ENCODE data around the gene EPX. TPM values are rescaled to one million over a fixed set of nuclear protein-coding genes. Genes with fewer than 3 reads are reported as not detected.

The EPX gene
- total RNA-seq, 1 donor from 2014 or later, result not detected

GRCh38 chr17:58161566-58161965 lies 31.0 kb upstream of the EPX start:
- peaks cover 10% of the 10 kb centered on the region for H3K27me3 Mint-ChIP-seq (ENCODE audit: unreplicated experiment)
- H3K36me3 Mint-ChIP-seq (ENCODE audit: unreplicated experiment), result no peaks in the 10 kb centered on the region

GRCh38 chr17:58165981-58166380 lies 26.5 kb upstream of the EPX start:
- no peaks in the 10 kb centered on the region for H3K9me3 Mint-ChIP-seq (ENCODE audit: unreplicated experiment)
- no peak overlapping the region for H3K4me3 Mint-ChIP-seq (ENCODE audit: unreplicated experiment)
- TF ChIP-seq, protein P1, sequence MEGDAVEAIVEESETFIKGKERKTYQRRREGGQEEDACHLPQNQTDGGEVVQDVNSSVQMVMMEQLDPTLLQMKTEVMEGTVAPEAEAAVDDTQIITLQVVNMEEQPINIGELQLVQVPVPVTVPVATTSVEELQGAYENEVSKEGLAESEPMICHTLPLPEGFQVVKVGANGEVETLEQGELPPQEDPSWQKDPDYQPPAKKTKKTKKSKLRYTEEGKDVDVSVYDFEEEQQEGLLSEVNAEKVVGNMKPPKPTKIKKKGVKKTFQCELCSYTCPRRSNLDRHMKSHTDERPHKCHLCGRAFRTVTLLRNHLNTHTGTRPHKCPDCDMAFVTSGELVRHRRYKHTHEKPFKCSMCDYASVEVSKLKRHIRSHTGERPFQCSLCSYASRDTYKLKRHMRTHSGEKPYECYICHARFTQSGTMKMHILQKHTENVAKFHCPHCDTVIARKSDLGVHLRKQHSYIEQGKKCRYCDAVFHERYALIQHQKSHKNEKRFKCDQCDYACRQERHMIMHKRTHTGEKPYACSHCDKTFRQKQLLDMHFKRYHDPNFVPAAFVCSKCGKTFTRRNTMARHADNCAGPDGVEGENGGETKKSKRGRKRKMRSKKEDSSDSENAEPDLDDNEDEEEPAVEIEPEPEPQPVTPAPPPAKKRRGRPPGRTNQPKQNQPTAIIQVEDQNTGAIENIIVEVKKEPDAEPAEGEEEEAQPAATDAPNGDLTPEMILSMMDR (IDR thresholded peaks at IDR 0.05; ENCODE audit: partially characterized antibody, unreplicated experiment), result no peak
- H3K27me3 Mint-ChIP-seq (ENCODE audit: unreplicated experiment), result peaks cover 4% of the 10 kb centered on the region
- no peaks in the 10 kb centered on the region for H3K4me1 Mint-ChIP-seq (ENCODE audit: low read depth, unreplicated experiment)
- DNase-seq, result no peak
- no peaks in the 10 kb centered on the region for H3K36me3 Mint-ChIP-seq (ENCODE audit: unreplicated experiment)
- no peak overlapping the region for H3K27ac Mint-ChIP-seq (ENCODE audit: unreplicated experiment)

More at GRCh38 chr17:58161566-58161965, 31.0 kb upstream of the EPX start:
- Mint-ChIP-seq H3K9me3 (ENCODE audit: unreplicated experiment) (no peaks in the 10 kb centered on the region), H3K4me1 (ENCODE audit: low read depth, unreplicated experiment) (peaks cover 4% of the 10 kb centered on the region), H3K27ac (ENCODE audit: unreplicated experiment) (no peak overlapping the region), H3K4me3 (ENCODE audit: unreplicated experiment) (no peak overlapping the region)
- no peak for DNase-seq
- TF ChIP-seq, protein P1 (IDR thresholded peaks at IDR 0.05; ENCODE audit: partially characterized antibody, unreplicated experiment), result no peak

DNA sequence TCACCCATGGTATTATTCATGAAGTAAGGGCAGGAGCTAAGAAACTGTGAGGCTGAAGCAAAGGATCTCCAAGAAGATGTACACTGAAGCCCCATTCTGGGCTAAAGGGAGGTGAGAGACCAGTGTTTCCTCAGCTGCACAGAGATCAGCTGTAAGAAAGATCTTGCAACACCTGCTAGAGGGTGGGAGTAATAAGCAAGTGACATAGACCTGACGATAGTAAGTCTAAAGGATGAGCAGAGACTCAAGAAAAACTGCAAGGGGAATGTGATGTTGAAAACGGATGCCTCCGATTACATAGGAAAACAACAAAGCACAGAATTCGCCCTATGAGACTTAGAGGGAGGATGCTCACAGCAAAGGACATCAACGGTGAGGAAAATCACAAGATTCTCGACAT lies 25.8 kb upstream of the EPX start, which contains the start of gene OR4D2:
TSS of gene OR4D2 (plus strand) at position 301 of the 400 bp plus-strand sequence. CDS start 2,674 bp downstream, outside the sequence.
- Mint-ChIP-seq H3K4me3 (ENCODE audit: unreplicated experiment) (no peak within 1 kb of the TSS), H3K27ac (ENCODE audit: unreplicated experiment) (no peak within 1 kb of the TSS), H3K4me1 (ENCODE audit: low read depth, unreplicated experiment) (no peaks in the 10 kb centered on the region), H3K27me3 (ENCODE audit: unreplicated experiment) (peaks cover 4% of the 10 kb centered on the region), H3K9me3 (ENCODE audit: unreplicated experiment) (no peaks in the 10 kb centered on the region), H3K36me3 (ENCODE audit: unreplicated experiment) (no peaks in the 10 kb centered on the region)
- DNase-seq, result no peak
- TF ChIP-seq, protein P1 (IDR thresholded peaks at IDR 0.05; ENCODE audit: partially characterized antibody, unreplicated experiment), result no peak

DNA sequence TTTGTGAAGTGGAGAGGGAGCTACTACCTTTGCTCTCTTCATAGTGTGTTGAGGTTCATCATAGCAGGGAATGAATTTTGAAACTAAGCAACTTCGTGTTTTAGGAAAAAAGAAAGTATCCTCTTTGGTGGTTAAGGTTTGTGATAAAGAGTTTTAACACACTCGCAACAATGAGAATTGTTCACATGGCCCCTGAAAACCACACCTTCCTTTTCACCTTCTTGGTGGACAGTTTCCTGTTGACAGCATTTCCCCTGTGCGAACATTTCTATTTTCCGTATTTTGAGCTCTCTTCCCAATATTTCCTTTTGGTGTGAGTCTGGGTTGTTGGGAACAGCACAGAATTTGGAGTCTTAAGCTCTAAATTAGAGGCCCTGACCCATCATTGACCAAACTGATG lies 21.9 kb upstream of the EPX start:
- H3K36me3 Mint-ChIP-seq (ENCODE audit: unreplicated experiment), result no peaks in the 10 kb centered on the region
- TF ChIP-seq, protein P1 (IDR thresholded peaks at IDR 0.05; ENCODE audit: partially characterized antibody, unreplicated experiment), result no peak
- H3K4me3 Mint-ChIP-seq (ENCODE audit: unreplicated experiment), result no peak overlapping the region
- no peaks in the 10 kb centered on the region for H3K9me3 Mint-ChIP-seq (ENCODE audit: unreplicated experiment)
- no peaks in the 10 kb centered on the region for H3K4me1 Mint-ChIP-seq (ENCODE audit: low read depth, unreplicated experiment)
- no peak for DNase-seq
- H3K27me3 Mint-ChIP-seq (ENCODE audit: unreplicated experiment), result peaks cover 4% of the 10 kb centered on the region
- H3K27ac Mint-ChIP-seq (ENCODE audit: unreplicated experiment), result no peak overlapping the region

DNA sequence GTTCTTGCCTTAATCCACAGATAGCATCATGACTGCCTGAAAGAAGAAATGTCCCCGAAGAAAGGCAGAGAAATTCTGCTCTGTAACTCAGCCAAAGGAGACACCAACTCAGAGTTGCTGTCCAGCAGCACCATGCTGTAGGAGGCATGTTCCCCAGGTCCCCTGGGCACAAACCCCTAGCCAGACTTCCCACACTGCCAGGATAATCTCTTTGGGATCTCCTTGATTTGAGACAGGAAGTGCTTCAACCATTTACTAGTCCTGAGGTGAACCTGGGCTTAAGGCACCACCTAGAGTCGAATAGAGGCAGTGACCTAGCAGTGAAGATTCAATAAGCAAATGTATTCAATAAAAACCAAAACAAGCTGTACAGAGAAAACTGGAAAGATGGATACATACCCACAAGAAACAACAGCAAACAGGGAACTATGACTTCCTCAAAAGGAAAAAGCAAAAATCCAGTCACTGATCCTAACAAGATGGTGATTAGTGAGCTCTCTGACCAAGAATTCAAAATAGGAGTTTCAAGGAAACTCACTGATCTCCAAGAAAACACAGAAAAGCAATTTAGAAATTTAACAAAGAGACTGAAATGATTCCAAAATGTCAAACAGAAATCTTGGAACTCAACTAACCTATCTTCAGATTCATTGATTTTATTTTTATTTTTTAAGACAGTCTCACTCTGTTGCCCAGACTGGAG lies 20.0 kb upstream of the EPX start:
- Mint-ChIP-seq H3K36me3 (ENCODE audit: unreplicated experiment) (no peaks in the 10 kb centered on the region), H3K27ac (ENCODE audit: unreplicated experiment) (no peak overlapping the region), H3K4me3 (ENCODE audit: unreplicated experiment) (no peak overlapping the region), H3K27me3 (ENCODE audit: unreplicated experiment) (peaks cover 2% of the 10 kb centered on the region), H3K4me1 (ENCODE audit: low read depth, unreplicated experiment) (no peaks in the 10 kb centered on the region), H3K9me3 (ENCODE audit: unreplicated experiment) (no peaks in the 10 kb centered on the region)
- DNase-seq, result no peak
- TF ChIP-seq, protein P1 (IDR thresholded peaks at IDR 0.05; ENCODE audit: partially characterized antibody, unreplicated experiment), result no peak
